Activated CD4-positive, alpha-beta T cell treated with anti-CD3 and anti-CD28 coated beads, Interleukin-2, amount 10 ng/mL, durations not matched to agents 24 days and 14 days (primary cell): ENCODE results near the gene MIA2. TPM values are rescaled to one million over a fixed set of nuclear protein-coding genes. Genes with fewer than 3 reads are reported as not detected.

Experiments used
- DNase-seq: peaks from one replicate; pipeline ENCODE4 v3.0.0; 2022
- H3K27ac Mint-ChIP-seq: one replicate; pipeline ENCODE4 v1.8.0; 2022; ENCODE audit warnings: mild to moderate bottlenecking, mixed read lengths
- H3K27me3 Mint-ChIP-seq: one replicate; pipeline ENCODE4 v1.8.0; 2022; ENCODE audit warnings: mixed read lengths
- H3K36me3 Mint-ChIP-seq: one replicate; pipeline ENCODE4 v1.8.0; 2022; ENCODE audit warnings: low read depth, mild to moderate bottlenecking, mixed read lengths
- H3K4me1 Mint-ChIP-seq: one replicate; pipeline ENCODE4 v1.8.0; 2021; ENCODE audit warnings: mixed read lengths
- H3K4me3 Mint-ChIP-seq: one replicate; pipeline ENCODE4 v1.8.0; 2022; ENCODE audit warnings: mild to moderate bottlenecking, moderate library complexity, mixed read lengths
- H3K9me3 Mint-ChIP-seq: one replicate; pipeline ENCODE4 v1.8.0; 2021; ENCODE audit warnings: mixed read lengths
- intact Hi-C: fragments of 100-400 bp; cut with micrococcal nuclease; formaldehyde crosslinking; loops from one replicate; pipeline ENCODE4 v1.15.1; 2023
- total RNA-seq: library from RNA; stranded (reverse); gene quantifications from 2 replicates; pipeline ENCODE4 v1.2.3, GENCODE V29; 2022

Gene MIA2
- total RNA-seq, 1 donor from 2014 or later = 21.8 TPM

- no peak for DNase-seq
- intact Hi-C loops = no loop called here
- Mint-ChIP-seq H3K27ac (no peak overlapping the region), H3K27me3 (no peaks in the 10 kb centered on the region), H3K4me3 (no peak overlapping the region), H3K9me3 (no peaks in the 10 kb centered on the region), H3K4me1 (peaks cover 18% of the 10 kb centered on the region), H3K36me3 (peaks cover 3% of the 10 kb centered on the region)
Observed at GRCh38 chr14:39381366-39381765, 147.7 kb downstream of the MIA2 start.

- no peak for DNase-seq
- no peak overlapping the region for H3K27ac Mint-ChIP-seq
- H3K4me1 Mint-ChIP-seq = peaks cover 11% of the 10 kb centered on the region
- intact Hi-C loops = loop anchor here (2.0 kb wide), 1 partner anchor 50 kb away; the partner anchor contains the start of gene FBXO33
- H3K27me3 Mint-ChIP-seq = no peaks in the 10 kb centered on the region
- peaks cover 5% of the 10 kb centered on the region for H3K36me3 Mint-ChIP-seq
- no peak overlapping the region for H3K4me3 Mint-ChIP-seq
- no peaks in the 10 kb centered on the region for H3K9me3 Mint-ChIP-seq
Observed at GRCh38 chr14:39382463-39382862, 148.7 kb downstream of the MIA2 start.

GRCh38 chr14:39383026-39383660 is 149.4 kb downstream of the MIA2 start:
- H3K36me3 Mint-ChIP-seq = peaks cover 5% of the 10 kb centered on the region
- intact Hi-C loops = loop anchor here (1.0 to 2.0 kb wide), 2 partner anchors 50 to 154 kb away; partner anchors contain the start of gene FBXO33
- H3K9me3 Mint-ChIP-seq = no peaks in the 10 kb centered on the region
- H3K4me1 Mint-ChIP-seq = peaks cover 11% of the 10 kb centered on the region
- DNase-seq = no peak
- no peak overlapping the region for H3K4me3 Mint-ChIP-seq
- no peaks in the 10 kb centered on the region for H3K27me3 Mint-ChIP-seq
- peak overlapping the region; percentile 8 for H3K27ac Mint-ChIP-seq

GRCh38 chr14:39383741-39384140 is 150.0 kb downstream of the MIA2 start:
- DNase-seq = no peak
- H3K27me3 Mint-ChIP-seq = no peaks in the 10 kb centered on the region
- H3K36me3 Mint-ChIP-seq = peaks cover 5% of the 10 kb centered on the region
- peaks cover 11% of the 10 kb centered on the region for H3K4me1 Mint-ChIP-seq
- no peak overlapping the region for H3K4me3 Mint-ChIP-seq
- peak overlapping the region; percentile 8 for H3K27ac Mint-ChIP-seq
- intact Hi-C loops = loop anchor here (1.0 to 2.0 kb wide), 2 partner anchors 49 to 154 kb away; partner anchors contain the start of gene FBXO33
- H3K9me3 Mint-ChIP-seq = no peaks in the 10 kb centered on the region

GRCh38 chr14:39384177-39384576 is 150.5 kb downstream of the MIA2 start:
- H3K4me3 Mint-ChIP-seq = no peak overlapping the region

GRCh38 chr14:39393289-39393688 is 159.6 kb downstream of the MIA2 start:
- Mint-ChIP-seq H3K4me1 (peaks cover 5% of the 10 kb centered on the region), H3K27ac (no peak overlapping the region), H3K36me3 (peaks cover 15% of the 10 kb centered on the region), H3K9me3 (peaks cover 3% of the 10 kb centered on the region), H3K4me3 (no peak overlapping the region), H3K27me3 (no peaks in the 10 kb centered on the region)
- intact Hi-C loops = no loop called here
- DNase-seq = no peak

More at GRCh38 chr14:39384177-39384576, 150.5 kb downstream of the MIA2 start:
- H3K9me3 Mint-ChIP-seq = no peaks in the 10 kb centered on the region
- H3K36me3 Mint-ChIP-seq = peaks cover 5% of the 10 kb centered on the region
- H3K27ac Mint-ChIP-seq = no peak overlapping the region
- H3K4me1 Mint-ChIP-seq = peaks cover 11% of the 10 kb centered on the region
- no peaks in the 10 kb centered on the region for H3K27me3 Mint-ChIP-seq
- intact Hi-C loops = no loop called here
- no peak for DNase-seq

- intact Hi-C loops = no loop called here
- Mint-ChIP-seq H3K4me3 (no peak overlapping the region), H3K4me1 (peaks cover 5% of the 10 kb centered on the region), H3K27me3 (no peaks in the 10 kb centered on the region), H3K9me3 (peaks cover 3% of the 10 kb centered on the region), H3K36me3 (peaks cover 22% of the 10 kb centered on the region), H3K27ac (no peak overlapping the region)
- no peak for DNase-seq
Observed at GRCh38 chr14:39395555-39396254, 162.0 kb downstream of the MIA2 start.

- no peak for DNase-seq
- intact Hi-C loops = no loop called here
- Mint-ChIP-seq H3K27me3 (no peaks in the 10 kb centered on the region), H3K27ac (no peak overlapping the region), H3K36me3 (peaks cover 26% of the 10 kb centered on the region), H3K4me1 (peaks cover 5% of the 10 kb centered on the region), H3K9me3 (peaks cover 3% of the 10 kb centered on the region), H3K4me3 (no peak overlapping the region)
Observed at GRCh38 chr14:39396448-39396847, 162.7 kb downstream of the MIA2 start.

- intact Hi-C loops = no loop called here
- no peak overlapping the region for H3K4me3 Mint-ChIP-seq
- H3K27ac Mint-ChIP-seq = no peak overlapping the region
- peaks cover 5% of the 10 kb centered on the region for H3K4me1 Mint-ChIP-seq
- DNase-seq = no peak
- peaks cover 31% of the 10 kb centered on the region for H3K36me3 Mint-ChIP-seq
- H3K9me3 Mint-ChIP-seq = peaks cover 3% of the 10 kb centered on the region
- no peaks in the 10 kb centered on the region for H3K27me3 Mint-ChIP-seq
Observed at GRCh38 chr14:39398382-39398781, 164.7 kb downstream of the MIA2 start.

- Mint-ChIP-seq H3K27ac (no peak overlapping the region), H3K4me1 (peaks cover 2% of the 10 kb centered on the region)
Observed at GRCh38 chr14:39406560-39406959, 172.8 kb downstream of the MIA2 start.

GRCh38 chr14:39416072-39416471 is 182.4 kb downstream of the MIA2 start:
- Mint-ChIP-seq H3K9me3 (peaks cover 22% of the 10 kb centered on the region), H3K27ac (no peak overlapping the region), H3K36me3 (peaks cover 50% of the 10 kb centered on the region), H3K27me3 (no peaks in the 10 kb centered on the region), H3K4me3 (no peak overlapping the region), H3K4me1 (peaks cover 2% of the 10 kb centered on the region)
- intact Hi-C loops = no loop called here
- no peak for DNase-seq

More at GRCh38 chr14:39406560-39406959, 172.8 kb downstream of the MIA2 start:
- peaks cover 21% of the 10 kb centered on the region for H3K9me3 Mint-ChIP-seq
- DNase-seq = no peak
- H3K4me3 Mint-ChIP-seq = no peak overlapping the region
- H3K27me3 Mint-ChIP-seq = no peaks in the 10 kb centered on the region
- intact Hi-C loops = no loop called here
- peaks cover 28% of the 10 kb centered on the region for H3K36me3 Mint-ChIP-seq

- Mint-ChIP-seq H3K36me3 (peaks cover 48% of the 10 kb centered on the region), H3K27ac (no peak overlapping the region), H3K4me1 (peaks cover 3% of the 10 kb centered on the region), H3K9me3 (peaks cover 22% of the 10 kb centered on the region), H3K27me3 (no peaks in the 10 kb centered on the region), H3K4me3 (no peak overlapping the region)
- intact Hi-C loops = no loop called here
- no peak for DNase-seq
Observed at GRCh38 chr14:39417014-39417413, 183.3 kb downstream of the MIA2 start.

GRCh38 chr14:39419272-39419671 is 185.6 kb downstream of the MIA2 start:
- H3K9me3 Mint-ChIP-seq = peaks cover 12% of the 10 kb centered on the region
- DNase-seq = no peak
- peaks cover 8% of the 10 kb centered on the region for H3K4me1 Mint-ChIP-seq
- no peak overlapping the region for H3K4me3 Mint-ChIP-seq
- H3K27me3 Mint-ChIP-seq = no peaks in the 10 kb centered on the region
- H3K36me3 Mint-ChIP-seq = peaks cover 40% of the 10 kb centered on the region
- H3K27ac Mint-ChIP-seq = no peak overlapping the region
- intact Hi-C loops = no loop called here

GRCh38 chr14:39422243-39422642 is 188.5 kb downstream of the MIA2 start:
- peaks cover 20% of the 10 kb centered on the region for H3K4me1 Mint-ChIP-seq
- H3K9me3 Mint-ChIP-seq = peaks cover under 1% of the 10 kb centered on the region
- no peaks in the 10 kb centered on the region for H3K27me3 Mint-ChIP-seq
- no peak overlapping the region for H3K4me3 Mint-ChIP-seq
- intact Hi-C loops = no loop called here
- no peak overlapping the region for H3K27ac Mint-ChIP-seq
- DNase-seq = no peak
- H3K36me3 Mint-ChIP-seq = peaks cover 20% of the 10 kb centered on the region
